Astrocyte of the spinal cord (primary cell): ENCODE data around the gene SLC16A12.
"Not testable (repeated sequence)": the region's sequence is repeated elsewhere in the genome, so short reads cannot be mapped to it uniquely, and the experiment has no call there.

ENCODE experiments used
- DNase-seq: peaks from one replicate; pipeline ENCODE4 v3.0.0; 2011; ENCODE audit warnings: low read depth, low spot score
- H3K4me3 ChIP-seq: 2 replicates; pipeline ENCODE4 v1.5.1; 2011; ENCODE audit warnings: low read depth, mild to moderate bottlenecking, low read length, moderate library complexity
- in situ Hi-C: cut with HindIII; loops from 2 replicates; pipeline ENCODE4 v1.10.0; 2017; ENCODE audit warnings: low sequenced_read_pairs
- TF ChIP-seq, protein P1 (sequence below): IDR thresholded peaks from 2 replicates; pipeline ENCODE4 v1.5.1; 2012; ENCODE audit warnings: low read depth, mild to moderate bottlenecking, low read length, inconsistent platforms

SLC16A12 gene

DNA sequence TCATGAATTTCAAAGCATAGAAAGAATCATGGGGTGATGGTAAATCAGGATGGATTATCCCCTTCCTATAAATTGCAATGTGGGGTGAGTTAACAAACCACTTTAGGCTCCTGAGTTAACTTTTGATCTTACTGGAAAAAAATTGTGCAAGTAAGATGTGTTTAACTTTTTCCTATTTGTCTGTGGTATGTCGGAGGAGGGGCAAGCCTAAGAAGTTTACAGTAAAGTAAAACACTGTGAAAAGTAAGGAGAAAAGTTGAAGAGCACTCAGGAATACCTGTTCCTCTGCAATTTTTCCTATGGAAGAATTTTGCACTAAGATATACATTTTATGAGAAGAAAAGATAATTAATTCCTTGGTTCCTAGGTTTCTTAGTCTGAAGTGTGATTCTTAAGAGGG, 76.6 kb downstream of the SLC16A12 start:
- no peak overlapping the region for H3K4me3 ChIP-seq
- TF ChIP-seq, protein P1, sequence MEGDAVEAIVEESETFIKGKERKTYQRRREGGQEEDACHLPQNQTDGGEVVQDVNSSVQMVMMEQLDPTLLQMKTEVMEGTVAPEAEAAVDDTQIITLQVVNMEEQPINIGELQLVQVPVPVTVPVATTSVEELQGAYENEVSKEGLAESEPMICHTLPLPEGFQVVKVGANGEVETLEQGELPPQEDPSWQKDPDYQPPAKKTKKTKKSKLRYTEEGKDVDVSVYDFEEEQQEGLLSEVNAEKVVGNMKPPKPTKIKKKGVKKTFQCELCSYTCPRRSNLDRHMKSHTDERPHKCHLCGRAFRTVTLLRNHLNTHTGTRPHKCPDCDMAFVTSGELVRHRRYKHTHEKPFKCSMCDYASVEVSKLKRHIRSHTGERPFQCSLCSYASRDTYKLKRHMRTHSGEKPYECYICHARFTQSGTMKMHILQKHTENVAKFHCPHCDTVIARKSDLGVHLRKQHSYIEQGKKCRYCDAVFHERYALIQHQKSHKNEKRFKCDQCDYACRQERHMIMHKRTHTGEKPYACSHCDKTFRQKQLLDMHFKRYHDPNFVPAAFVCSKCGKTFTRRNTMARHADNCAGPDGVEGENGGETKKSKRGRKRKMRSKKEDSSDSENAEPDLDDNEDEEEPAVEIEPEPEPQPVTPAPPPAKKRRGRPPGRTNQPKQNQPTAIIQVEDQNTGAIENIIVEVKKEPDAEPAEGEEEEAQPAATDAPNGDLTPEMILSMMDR = no peak
- DNase-seq = no peak
- in situ Hi-C loops = no loop called here

DNA sequence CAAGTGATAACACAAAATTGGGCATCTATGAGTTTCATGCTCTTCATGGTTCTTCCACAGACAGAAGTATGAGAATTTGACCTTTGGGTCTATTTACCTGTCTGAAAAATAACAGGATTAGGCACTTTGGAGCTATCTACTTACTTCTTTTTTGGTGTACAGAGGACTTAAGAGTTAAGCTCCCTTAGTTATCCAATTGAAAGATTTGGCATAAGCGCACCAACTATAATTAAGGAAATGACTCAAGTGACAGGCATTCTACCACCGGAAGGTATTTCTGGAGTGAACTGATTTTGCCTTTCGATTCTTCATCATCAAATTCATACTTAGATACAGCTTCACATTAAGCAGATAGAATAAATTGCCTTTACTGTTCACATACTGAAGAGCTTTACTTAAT, 77.1 kb downstream of the SLC16A12 start:
- in situ Hi-C loops = no loop called here
- DNase-seq = peak; percentile 76
- TF ChIP-seq, protein P1 = no peak
- no peak overlapping the region for H3K4me3 ChIP-seq

DNA sequence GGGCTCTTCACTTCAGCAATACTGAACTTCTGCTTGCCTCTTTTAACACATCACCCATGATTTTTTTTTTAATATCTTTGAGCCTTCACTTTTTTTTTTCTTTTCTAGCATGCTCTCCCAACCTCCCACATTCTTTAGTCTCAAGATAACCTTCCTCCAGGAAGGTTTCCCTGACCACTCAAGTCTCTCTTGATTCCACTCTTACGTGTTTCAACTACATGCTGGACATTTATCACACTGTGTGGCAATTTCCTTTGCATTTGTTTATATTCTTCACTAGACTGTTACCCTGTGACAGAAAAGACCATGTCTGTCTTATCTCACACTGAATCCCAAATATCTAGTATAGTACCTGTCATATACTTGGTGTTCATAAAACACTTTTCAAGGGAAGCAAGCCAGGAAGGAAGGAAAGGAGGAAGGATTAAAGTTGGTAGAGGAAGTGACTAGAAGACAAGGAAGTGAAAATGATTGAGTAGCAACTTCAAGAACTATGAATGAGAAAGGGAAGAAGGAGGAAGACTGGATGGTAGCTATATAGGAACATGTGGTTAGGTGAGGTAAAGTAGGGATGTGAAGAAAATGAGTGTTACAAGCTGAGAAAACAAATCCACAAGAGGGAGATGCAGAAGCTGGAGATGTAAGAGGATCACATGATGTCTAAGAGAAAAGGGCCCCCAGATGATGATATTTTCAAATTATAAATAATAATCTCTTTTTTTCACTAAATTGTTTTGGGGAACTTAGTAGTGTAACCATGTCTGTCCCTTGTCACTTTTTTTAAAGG, 80.6 kb downstream of the SLC16A12 start:
- in situ Hi-C loops = no loop called here
- H3K4me3 ChIP-seq = no peak overlapping the region
- TF ChIP-seq, protein P1 = no peak
- no peak for DNase-seq

DNA sequence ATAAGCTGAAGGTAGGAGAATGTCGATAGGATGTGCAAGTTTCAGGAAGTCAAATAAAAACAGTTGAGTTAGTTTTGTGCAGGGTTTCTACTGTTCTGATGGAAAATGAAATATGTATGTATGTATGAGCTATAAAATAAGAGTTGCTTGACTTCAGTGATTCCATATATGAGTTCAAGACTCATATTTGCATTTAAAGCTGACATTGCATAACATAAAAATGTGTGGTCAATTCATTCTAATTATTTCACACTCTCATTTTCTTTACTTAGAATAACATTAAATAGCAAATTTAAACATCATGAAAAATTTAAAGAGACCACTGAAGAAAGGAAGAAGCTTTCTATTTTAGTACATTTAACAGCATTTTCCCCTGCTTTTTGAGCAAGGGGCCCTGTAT, 83.2 kb downstream of the SLC16A12 start:
- TF ChIP-seq, protein P1 = no peak
- in situ Hi-C loops = no loop called here
- no peak for DNase-seq
- H3K4me3 ChIP-seq = no peak overlapping the region

DNA sequence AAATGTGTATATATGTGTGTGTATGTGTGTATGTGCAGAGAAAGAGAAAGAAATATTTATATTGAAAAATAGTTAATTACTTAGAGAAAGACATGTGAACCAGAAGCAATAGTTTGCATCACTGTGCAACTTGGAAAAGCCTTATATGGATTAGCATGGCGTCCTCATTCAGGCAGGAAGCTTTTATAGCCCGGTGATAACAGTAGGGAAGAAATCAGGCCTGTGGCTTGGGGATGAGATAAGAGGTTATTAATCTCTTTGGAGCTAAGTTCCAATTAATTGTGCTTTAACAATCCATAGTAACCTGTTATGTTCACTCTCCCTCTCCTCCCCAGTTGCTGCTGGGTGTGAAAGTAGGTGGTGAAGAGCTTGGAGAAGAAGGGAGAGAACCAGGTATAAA, 84.5 kb downstream of the SLC16A12 start:
- TF ChIP-seq, protein P1 = no peak
- no peak overlapping the region for H3K4me3 ChIP-seq
- DNase-seq = no peak
- in situ Hi-C loops = no loop called here

DNA sequence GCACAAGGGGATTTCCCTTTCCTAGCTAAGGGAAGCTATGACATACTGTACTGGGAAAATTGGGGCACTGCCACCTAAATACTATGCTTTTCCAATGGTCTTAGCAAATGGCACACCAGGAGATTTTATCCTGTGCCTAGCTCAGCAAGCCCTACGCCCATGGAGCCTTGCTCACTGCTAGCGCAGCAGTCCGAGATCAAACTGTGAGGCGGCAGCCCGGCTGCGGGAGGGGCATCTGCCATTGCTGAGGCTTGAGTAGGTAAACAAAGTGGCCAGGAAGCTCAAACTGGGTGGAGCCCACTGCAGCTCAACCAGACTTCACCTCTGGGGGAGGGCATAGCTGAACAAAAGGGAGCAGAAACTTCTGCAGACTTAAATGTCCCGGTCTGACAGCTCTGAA, 90.6 kb downstream of the SLC16A12 start:
- H3K4me3 ChIP-seq, in situ Hi-C loops, DNase-seq: not testable (repeated sequence)

DNA sequence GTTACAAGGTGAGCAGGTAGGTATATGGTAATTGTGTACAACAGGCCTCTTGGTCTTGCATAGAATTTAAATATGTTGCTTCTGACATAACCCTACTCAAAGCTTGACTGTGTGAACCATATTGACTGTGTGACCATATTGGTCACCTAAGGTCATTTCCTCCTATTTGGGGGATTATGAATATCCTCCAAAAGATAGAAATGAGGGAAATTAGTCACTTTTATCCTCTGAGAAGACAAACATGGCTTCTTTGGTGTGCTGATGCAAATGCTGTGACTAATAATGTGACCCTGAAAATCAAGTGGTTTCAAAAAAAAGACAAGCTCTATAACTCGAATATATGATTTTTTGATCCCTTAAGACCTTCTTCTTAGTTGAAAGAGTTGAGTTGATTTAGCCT, 93.1 kb downstream of the SLC16A12 start:
- H3K4me3 ChIP-seq = no peak overlapping the region
- DNase-seq = no peak
- in situ Hi-C loops = no loop called here
- TF ChIP-seq, protein P1 = no peak
